Stimulated activated CD8-positive, alpha-beta memory T cell treated with anti-CD3 and anti-CD28 coated beads, Interleukin-15, amount 100 ng/mL, for 48 hours (primary cell): ENCODE results near the gene PGBD4.
"Not testable (repeated sequence)": the region's sequence is repeated elsewhere in the genome, so short reads cannot be mapped to it uniquely, and the experiment has no call there.

ENCODE experiments used
- DNase-seq, 2 donors: peaks; one replicate each; pipeline ENCODE4 v3.0.0-alpha.2; 2020; ENCODE audit warnings: low read depth in 2 of 2

Gene PGBD4

DNA sequence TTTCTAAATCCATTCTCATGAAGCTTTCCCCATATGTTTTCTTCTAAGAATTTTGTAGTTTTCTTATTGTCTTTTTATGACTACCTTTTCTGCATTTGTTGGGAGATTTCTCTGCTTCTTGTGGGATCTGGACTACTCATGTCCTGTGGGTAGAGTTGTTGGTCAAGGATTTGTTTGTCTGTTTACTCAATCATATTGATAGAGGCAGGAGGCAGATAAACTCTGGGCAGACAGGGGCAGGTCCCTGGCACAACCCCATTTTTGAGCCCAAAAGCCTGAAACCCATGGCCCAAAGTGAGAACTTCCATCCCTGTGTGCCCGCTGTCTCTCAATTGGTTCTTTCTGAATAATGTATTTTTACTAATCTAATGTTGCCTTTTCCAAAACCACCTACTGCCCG lies 12.3 kb downstream of the PGBD4 start:
- DNase-seq, result no peak

- DNase-seq, result no peak
Measured at GRCh38 chr15:34114739-34115138, 12.9 kb downstream of the PGBD4 start.

DNA sequence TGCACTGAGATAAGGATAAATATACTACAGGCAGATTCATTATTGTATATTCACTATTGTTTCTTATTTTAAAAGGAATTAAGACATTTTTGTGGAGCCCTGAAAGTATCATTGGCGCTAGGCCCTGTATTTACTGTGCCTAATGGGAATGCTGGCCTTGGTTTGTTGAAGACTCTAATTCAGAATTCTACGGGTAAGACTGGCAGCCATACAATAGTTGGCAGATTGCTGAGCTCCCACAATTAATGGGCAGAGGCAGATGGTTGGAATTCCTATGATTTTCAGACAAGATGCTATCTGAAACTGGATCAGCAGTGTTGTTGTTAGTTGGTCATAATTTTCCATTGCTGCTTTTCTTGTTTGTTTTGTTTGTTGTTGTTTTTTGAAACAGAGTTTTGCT lies 14.7 kb downstream of the PGBD4 start:
- DNase-seq, result no peak

GRCh38 chr15:34119291-34119690 lies 17.4 kb downstream of the PGBD4 start:
- DNase-seq, result no peak

DNA sequence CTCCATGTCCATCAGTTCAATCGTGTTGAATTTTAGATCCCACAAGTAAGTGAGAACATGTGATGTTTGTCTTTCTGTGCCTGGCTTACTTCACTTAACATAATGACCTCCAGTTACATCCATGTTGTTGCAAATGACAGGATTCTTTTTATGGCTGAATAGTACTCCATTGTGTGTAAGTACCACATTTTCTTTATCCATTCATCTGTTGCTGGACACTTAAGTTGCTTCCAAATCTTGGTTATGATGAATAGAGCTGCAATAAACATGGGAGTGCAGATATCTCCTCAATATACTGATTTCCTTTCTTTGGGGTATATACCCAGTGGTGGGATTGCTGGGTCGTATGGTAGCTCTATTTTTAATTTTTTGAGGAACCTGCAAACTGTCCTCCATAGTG lies 18.5 kb downstream of the PGBD4 start:
- not testable (repeated sequence) for DNase-seq

- not testable (repeated sequence) for DNase-seq
Measured at GRCh38 chr15:34121786-34122185, 19.9 kb downstream of the PGBD4 start.

DNA sequence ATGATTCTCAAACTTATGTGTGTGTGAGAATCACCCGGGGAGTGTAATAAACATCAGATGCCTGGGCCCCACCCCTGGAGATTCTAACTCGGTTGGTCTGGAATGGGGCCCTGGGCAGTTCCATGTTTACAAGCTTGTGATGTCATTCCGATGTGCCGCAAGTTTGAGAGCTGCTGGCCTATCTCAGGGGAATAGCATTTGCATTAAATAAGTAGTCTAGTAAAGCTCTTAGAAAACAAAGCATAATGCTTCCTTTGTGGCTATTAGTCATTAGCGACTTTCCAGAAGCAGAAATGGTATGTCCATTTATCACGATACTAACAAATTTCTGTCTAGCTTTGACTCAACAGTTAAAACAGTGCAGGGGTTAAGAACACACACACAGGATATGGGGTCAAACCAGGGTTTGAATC lies 20.9 kb downstream of the PGBD4 start:
- DNase-seq, result no peak

DNA sequence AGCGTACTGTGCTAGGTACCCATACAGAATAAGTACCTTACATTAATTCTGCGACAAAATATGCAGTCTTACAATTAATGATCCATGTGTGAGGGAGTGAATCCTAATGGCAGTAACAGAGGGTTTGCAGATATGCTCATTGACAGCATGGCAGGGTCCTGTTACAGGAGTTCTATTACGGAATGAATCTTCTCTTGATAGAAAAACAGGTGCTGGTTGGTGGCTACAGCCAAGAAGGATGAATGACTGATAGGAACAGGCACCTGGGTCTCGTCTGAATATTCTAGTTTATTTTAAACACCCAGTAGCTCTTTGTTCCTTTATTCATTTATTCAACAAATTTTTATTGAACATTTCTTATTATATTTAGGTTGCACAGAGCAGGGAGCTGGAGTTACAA lies 22.8 kb downstream of the PGBD4 start:
- no peak for DNase-seq

GRCh38 chr15:34125945-34126344 lies 24.1 kb downstream of the PGBD4 start:
- no peak for DNase-seq

- DNase-seq, result no peak
Measured at GRCh38 chr15:34126522-34126921, 24.6 kb downstream of the PGBD4 start.

- no peak for DNase-seq
Measured at GRCh38 chr15:34128898-34129297, 27.0 kb downstream of the PGBD4 start.

DNA sequence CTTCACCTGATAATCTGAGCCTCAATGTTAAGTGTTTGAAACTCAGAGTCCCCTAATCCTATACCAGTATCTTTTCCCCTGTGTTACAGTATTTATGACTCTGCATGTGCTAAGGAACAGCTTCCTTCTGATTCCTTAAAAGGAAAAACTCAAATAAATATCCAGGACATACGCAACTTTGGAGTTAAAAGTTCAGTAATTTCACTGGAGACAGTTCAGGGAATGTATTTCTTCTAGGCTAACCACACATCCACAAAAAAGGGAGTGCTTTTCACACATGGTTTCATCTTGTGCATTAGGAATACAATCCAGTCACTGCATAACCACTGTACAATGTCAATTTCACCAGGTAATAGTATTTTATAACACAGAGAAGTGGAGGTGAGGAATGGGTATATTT lies 31.0 kb downstream of the PGBD4 start:
- DNase-seq, result no peak

GRCh38 chr15:34133511-34133910 lies 31.6 kb downstream of the PGBD4 start:
- no peak for DNase-seq

GRCh38 chr15:34147371-34148140 lies 45.7 kb downstream of the PGBD4 start:
- DNase-seq, result no peak

GRCh38 chr15:34154725-34155204 lies 52.9 kb downstream of the PGBD4 start:
- peak in 1 of 2 donors; percentile 1 for DNase-seq

DNA sequence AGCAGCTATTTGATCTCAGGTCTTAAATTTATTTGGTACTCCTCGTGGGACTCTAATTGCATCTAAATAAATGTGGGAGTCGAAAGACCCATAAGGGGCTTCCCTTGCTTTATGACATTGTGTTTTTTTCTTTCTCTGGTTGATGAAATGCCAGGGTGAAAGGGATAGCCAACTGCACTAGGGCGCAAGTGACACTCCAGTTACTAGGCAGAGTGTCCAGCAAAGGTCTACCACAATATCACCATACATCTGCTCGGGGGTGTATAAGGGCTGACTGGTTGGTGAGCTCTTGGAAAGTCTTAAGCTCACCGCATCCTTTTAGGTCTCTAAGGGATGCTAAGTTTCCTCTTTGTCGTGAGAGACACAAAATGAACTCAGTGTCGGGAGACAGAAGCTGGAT lies 54.0 kb downstream of the PGBD4 start:
- no peak for DNase-seq
